GM19193 (cell line): Measurements from ENCODE around the gene DNM3.

ENCODE experiments used
- POLR2A ChIP-seq: IDR thresholded peaks from 4 replicates; pipeline ENCODE4 v1.6.1; 2011; ENCODE audit not compliant: insufficient read depth, insufficient read length; ENCODE audit errors: extremely low read depth

DNM3 gene

DNA sequence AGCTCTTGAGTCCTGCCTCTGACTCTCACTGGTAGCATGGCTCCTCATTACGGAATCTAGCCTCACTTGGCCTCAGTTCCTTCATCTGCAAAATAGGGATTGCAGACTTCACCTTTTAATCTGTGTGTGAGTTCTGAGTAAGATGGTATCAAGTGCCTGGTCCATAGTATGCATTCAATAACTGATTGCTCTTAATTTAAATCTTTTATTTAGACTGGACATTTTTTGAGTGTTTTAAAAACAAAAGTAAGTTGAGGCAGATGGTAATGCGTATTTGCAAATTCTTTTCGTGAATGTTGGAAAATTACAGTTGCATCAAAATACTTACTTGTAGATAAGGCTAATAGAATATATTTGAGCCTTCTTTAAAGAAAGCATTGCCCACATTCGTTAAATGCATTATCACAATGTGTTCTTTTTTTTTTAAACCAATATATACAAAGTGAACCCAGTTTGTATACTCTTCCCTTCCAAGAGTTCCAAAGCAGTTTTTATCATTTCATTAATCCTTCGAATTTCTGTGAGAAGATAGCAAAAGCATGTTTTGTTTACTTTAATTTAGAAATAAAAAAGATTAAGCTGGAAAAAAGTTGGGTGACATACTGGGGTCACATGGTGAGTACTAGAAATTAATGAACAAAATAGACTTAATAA, 8.1 kb downstream of the DNM3 start:
- TF ChIP-seq POLR2A: no peak

DNA sequence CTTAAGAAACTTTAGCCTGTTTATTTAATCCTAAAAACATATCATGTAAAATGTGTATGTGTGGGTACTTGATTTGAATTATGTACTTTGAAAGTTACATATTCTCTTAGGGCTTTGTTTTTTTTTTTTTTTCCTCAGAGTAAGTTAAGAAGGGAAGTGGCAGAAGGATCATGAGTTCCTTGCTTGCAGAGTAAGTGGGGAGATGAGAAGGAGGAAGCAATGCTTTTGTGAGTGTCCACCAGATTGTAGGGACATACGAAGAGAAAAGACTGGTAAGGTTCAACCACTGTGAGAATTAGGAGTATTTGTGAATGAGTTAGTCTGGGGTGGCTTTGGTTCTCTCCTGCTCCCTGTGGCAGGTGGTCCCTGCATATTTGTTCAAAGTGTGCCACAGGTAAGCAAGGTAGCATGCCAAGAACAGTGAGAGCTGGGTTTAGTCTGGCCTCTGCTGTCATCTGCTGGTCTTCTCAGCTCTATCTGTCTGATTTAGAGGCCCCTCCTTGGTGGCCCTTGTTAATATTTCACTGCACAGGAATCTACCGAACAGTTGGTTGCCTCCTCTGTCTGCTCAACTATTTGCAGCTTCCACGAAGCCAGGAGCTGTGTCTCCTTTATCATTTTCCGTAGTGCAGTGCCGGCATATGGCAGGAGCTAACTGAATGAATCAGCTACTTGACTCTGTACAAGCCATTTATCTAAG, 9.5 kb downstream of the DNM3 start:
- no peak for TF ChIP-seq POLR2A

- TF ChIP-seq POLR2A: no peak
Measured at GRCh38 chr1:171852272-171852671, 11.0 kb downstream of the DNM3 start.

GRCh38 chr1:171855381-171855780, 14.1 kb downstream of the DNM3 start:
- no peak for TF ChIP-seq POLR2A

DNA sequence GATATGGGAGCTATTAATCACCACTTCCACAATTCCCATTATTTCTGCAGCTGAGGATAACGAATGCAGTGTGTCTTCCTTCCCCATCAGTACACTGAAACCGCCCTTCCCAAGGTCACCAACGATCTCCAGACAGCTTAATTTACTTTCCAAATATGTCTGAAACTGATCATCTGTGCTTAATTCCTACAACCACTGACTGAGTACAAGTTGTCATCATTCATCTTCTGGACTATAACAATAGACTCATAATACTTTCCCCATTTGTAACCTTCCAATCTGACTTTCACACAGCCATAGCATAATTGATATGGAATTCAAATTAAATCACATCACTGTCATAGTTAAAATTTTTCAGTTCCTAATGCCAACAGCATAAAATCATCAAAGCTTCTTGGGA, 17.4 kb downstream of the DNM3 start:
- TF ChIP-seq POLR2A: no peak

GRCh38 chr1:171860696-171861095, 19.4 kb downstream of the DNM3 start:
- TF ChIP-seq POLR2A: no peak

- no peak for TF ChIP-seq POLR2A
Measured at GRCh38 chr1:171863531-171863930, 22.2 kb downstream of the DNM3 start.

- TF ChIP-seq POLR2A: no peak
Measured at GRCh38 chr1:171864308-171864707, 23.0 kb downstream of the DNM3 start.

GRCh38 chr1:171865106-171865505, 23.8 kb downstream of the DNM3 start:
- TF ChIP-seq POLR2A: no peak

- TF ChIP-seq POLR2A: no peak
Measured at GRCh38 chr1:171867236-171867635, 25.9 kb downstream of the DNM3 start.

- no peak for TF ChIP-seq POLR2A
Measured at GRCh38 chr1:171868217-171868803, 27.0 kb downstream of the DNM3 start.

DNA sequence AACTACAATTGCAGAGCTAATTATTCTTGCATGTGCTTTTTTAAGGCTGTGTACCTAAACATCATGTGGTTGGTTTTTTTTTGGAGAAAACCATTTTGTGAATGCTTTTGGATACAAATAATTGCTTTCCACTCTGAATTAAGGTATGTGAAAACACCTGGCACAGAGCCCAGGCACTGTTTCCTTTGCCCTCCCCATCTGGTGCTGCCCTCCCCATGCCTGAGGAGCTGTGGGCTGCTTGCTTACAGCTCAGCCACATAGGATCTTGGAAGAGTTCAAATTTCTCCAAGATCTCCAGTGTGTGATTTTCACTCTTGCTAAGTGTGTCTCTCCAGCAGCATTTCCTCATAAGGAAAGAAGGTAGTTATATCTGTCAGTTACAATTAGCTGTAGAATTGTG, 27.8 kb downstream of the DNM3 start:
- TF ChIP-seq POLR2A: no peak

DNA sequence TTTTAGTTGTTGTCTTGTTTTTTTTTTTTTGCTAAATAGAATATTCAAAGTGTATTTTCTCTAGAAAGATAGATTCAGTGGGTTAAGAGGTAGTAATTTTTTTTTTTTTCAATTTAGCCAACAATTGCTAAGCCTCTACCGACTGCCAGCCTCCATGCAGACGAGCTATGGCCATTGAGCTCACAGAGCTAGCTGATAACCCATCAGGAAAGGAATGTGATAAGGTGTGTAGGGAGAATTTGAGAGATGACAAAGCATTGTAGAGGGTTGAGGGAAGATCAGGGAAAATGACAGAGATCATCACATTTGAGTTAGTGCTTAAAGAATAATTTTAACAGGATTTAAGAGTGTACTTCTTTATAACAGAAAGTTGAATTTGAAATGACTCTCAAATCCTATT, 30.6 kb downstream of the DNM3 start:
- TF ChIP-seq POLR2A: no peak

- TF ChIP-seq POLR2A: no peak
Measured at GRCh38 chr1:171872430-171872829, 31.1 kb downstream of the DNM3 start.

GRCh38 chr1:171873664-171874063, 32.4 kb downstream of the DNM3 start:
- TF ChIP-seq POLR2A: no peak

GRCh38 chr1:171877701-171878100, 36.4 kb downstream of the DNM3 start:
- TF ChIP-seq POLR2A: no peak
